Activated CD4-positive, alpha-beta T cell treated with anti-CD3 and anti-CD28 coated beads, Interleukin-2, amount 50 U/mL, for 4 hours (primary cell): ENCODE measurements around the gene CUBN.

Experiments
- DNase-seq, 2 experiments: peaks; one replicate each; pipeline ENCODE4 v3.0.0-alpha.2; 2020

CUBN gene

DNA sequence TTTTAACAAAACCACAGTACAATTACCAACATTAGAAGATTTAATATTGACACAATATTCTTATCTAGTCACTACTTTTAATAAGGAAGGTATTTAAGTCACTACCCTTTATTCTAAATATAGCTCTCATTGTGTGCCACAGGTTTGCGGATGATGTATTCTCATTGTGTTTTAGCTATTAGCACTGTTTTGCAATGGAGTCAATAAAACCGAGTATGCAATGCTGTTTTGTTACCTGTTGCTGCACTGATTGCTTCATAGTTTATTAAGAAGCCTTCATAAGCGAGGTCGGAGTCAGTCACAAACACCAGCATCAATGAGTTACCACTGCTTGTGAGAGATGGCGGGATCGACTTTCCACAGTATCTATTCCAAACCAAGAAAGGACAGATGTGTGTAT, 64.3 kb downstream of the CUBN start:
- DNase-seq: no peak

DNA sequence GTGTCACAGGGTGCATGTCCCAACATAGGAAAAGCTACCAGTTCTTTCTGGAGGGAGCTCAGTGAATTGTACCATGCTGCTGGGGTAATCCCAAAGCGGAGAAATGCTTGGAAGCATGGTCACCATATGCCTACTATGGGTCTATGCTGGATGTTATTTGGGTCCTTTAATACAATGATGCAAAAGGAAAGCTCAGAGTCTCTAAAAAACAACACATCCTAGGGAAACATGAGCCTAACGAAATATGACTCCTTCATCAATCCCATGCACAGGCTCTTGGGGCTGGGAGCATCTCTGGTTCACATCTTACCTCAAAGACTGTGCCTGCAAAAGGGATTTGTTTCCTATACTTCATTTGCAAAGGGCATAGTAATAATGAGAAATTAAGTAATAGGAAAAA, 65.2 kb downstream of the CUBN start:
- no peak for DNase-seq

DNA sequence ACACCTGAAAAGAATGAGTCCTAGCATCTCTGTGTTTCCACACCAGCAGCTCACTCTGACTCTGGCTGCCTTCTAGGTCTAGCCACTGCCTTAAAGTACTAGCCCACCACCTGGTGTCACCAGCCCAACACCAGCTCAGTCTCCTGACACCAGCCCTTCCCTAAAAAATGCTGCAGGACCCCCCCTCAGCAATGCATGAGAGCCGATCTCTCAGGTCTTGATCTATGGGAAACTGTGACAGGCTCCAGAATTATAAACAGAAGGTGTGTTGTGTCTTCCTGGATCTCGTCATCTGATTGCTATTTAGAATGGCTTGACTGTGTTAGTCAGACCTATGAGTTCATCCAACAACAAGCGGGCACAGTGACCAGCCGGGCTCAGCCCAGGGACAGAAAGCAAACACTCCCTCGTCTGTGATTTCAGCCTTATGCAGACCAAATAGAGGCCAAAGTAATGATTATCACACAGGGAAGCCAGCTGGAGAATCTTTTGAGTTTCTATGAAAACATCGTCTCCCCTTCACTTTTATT, 66.6 kb downstream of the CUBN start:
- DNase-seq: no peak

DNA sequence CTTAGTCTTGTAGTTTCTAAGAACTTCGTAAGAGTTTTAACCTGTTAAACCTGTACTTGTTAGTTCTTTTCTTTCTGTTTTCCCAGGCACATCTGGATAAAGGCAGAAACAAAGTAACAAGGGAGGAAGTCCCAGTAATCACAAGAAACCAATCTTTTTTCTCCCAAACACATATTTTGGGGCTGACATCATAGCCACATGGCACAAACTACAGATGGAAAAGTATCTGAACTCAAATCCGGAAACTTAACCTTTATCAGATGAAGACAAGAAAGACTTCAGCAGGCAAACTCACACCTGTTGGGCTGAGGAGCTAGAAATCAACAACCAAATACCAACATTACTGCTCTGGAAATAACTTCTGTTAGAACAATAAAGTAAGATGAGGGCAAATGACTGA, 67.1 kb downstream of the CUBN start:
- DNase-seq: no peak

DNA sequence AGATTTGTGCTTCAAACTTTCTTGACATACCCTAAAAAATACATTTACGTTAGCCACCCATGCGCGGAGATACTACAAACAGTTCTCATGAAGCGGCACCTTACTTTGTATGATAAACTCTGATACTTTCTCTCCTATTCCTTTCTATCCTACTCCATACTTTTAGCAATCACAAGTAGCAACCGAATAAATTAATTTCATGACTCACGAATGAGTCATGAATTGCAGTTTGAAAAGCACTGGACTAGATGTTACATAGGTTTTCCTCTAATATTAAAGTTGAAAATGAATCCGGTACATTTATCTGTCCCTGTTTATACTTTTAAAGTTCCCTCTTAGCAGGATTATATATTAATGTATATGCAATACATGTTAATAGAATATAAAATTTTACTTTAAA, 67.6 kb downstream of the CUBN start:
- DNase-seq: no peak

DNA sequence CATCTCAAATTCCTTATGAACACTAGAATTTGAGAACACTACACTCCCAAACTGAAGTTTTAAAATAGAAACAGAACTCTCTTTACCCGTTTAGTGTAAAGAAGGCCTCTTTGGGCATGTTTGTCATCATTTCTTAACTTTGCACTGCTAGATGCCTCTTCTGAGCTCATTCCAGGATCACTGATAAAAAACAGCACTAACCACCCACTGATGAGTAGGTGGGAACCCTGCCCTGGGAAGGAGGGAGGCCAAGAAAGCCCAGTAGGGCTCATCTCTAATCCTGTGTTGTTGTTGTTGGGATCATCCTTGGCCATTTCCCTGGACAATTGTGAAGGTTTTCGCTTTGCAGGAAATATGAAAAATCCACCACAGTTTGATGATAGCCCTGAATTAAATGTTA, 68.2 kb downstream of the CUBN start:
- DNase-seq: no peak

DNA sequence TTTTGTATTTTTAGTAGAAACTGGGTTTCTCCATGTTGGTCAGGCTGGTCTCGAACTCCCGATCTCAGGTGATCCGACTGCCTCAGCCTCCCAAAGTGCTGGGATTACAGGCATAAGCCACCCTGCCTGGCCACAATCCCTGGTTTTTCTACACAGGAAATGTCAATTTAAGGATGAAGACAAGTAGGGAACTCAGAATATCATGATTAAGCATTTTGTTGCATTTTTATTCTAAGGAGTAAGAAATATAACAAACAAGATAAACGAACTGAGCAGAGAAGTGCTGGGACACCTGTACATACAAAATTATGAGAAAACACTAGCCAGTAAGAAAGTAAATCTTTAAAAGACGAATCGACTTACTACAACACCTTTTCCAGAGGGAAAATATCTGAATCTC, 69.3 kb downstream of the CUBN start:
- DNase-seq: no peak

DNA sequence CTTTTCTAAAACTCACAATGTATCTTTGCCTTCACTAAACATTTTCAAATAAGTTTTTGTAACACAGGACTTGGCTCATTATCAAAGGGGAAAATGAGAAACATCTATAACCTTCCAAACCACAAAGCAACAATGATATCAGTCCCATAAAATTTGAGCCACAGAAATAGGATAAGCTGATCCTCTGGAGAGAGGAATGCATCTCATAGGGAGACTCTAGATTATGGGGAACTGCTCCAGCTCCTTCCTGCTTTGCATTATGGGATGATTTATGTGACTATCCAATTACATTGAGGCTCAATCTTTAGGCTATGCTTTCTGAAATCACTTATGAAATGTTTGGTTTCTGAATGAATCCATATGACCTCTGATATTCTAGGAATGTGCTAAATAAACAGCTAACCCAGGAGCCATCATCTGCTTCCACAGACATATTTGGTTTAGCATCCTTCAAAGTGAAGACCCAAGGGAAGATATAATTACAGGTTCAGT, 70.4 kb downstream of the CUBN start:
- no peak for DNase-seq

DNA sequence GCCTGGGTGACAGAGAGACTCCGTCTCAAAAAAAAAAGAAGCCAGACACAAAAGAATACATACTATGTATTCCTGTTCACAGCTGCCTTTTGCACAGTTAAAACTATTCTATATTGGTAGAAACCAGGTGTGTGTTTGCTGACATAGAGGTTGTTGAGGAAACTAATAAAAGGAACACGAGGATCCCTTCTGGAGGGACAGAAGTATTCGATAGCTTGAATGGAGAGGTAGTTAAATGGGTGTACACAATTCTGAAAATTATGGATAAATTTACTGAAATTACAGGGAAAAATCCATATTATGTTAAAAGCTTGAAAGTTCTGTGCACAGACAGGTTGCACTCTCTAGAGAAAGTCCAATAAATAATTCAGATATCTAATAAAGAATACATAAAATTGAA, 71.5 kb downstream of the CUBN start:
- no peak for DNase-seq

DNA sequence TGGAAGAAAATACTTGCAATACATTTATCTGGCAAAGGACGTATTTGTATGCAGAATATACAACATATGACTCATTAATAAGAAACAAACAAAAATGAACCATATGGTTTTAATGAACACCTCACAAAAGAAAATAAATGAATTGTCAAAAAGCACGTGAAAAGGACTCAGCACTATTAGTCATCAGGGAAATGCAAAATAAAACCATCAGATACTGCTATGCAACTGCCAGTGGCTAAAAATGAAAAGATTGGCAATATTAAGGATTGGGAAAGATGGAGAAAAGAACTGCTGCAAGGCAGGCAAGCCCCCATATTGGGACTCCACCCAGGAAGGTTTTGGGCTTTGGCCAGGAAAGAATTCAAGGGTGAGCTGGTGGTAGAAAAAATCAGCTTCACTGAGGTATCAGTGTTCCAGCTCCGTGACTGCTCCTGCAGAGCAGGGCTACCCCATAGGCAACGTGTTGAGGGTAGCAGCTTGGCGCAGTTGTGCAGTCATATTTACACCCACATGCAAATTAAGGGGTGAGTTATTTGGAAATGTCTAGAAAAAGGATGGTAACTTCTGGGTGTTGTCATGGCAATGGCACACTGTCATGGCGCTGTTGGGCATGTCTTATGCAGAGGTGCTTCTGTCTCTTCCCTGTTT, 72.7 kb downstream of the CUBN start:
- DNase-seq: no peak

DNA sequence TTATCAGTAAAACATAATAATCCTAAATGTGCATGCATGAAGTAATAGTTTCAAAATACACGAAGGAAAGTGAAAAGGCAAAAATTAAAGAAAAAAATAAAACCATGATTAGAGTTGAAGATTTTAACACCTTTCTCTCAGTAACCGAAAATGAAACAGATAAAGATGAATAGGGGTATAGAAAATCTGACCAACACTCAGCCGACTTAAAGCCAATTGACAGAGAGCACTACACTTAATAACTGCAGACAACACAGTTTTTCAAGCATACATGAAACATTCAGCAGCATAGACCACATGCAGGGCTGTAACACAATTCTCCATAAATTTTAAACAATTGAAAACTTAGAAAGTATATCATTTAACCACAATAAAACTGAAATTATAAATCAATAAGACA, 76.1 kb downstream of the CUBN start:
- DNase-seq: no peak

DNA sequence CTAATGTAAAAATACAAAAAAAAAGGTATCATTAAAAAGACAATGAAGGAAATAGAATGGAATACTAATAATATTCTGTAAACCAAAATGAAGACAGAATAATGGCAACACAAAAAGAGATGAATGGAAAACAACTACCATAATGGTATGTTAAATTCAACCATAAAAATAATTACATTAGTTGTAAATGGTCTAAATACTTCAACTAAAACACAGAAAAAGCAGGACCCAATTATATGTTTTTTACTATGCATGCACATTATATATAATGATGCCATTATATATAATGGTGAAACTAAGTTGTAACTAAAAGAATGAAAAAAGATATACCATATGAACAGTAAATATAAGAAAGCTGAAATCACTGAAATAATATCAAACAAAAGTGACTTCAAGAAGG, 76.5 kb downstream of the CUBN start:
- DNase-seq: no peak

DNA sequence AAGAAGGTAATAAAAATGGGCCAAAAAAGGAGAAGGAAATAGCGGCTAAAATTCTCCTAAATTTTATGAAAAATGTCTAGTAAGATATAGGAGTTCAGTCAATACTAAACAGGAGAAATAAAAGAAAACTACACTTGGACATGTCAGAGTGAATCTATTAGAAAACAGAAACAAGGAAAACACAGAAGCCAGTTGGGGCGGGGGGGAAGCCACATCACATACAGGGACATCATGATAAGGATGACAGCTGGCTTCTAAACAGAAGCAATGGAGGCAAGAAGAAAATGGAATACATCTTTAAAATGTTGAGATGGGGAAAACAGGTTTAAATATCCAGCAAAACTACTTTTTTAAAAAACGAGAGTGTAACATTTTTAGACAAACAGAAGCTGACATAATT, 77.8 kb downstream of the CUBN start:
- no peak for DNase-seq

DNA sequence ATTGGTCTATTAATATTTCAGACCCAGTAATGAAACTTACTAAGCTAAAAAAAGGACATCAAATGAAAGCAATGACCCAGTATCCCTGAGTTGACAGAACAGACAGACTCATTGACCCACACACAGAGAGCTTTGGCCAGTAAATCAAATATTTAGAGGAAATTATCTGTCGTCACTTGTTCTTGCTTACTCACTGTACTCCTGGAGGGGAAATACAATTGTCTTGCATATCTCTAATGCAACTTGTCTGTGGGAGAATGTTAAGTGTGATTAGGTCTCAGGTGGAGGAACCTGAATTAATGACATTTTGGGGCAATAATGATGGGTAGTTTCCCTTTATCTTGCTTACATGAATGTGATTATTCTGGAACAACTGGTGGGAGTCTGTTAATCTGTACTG, 80.4 kb downstream of the CUBN start:
- DNase-seq: no peak

DNA sequence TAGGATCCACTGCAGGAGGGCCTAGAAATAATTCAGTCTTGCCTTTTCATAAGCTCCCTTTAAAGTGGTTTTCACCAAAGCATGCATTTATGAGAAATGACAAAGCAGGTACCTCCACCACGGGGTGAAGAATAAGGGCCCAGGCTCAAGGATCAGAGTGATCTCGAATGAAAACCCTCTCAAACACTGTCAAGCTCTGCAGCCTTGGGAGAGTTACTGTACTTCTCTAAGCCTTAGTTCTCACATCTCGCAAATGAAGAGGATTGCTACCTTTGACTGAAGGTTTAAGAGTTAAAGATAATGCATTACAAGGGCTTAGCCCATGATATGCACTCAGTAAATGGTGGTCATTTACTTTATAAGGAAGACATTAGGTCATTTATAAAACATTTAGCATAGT, 81.7 kb downstream of the CUBN start:
- no peak for DNase-seq

DNA sequence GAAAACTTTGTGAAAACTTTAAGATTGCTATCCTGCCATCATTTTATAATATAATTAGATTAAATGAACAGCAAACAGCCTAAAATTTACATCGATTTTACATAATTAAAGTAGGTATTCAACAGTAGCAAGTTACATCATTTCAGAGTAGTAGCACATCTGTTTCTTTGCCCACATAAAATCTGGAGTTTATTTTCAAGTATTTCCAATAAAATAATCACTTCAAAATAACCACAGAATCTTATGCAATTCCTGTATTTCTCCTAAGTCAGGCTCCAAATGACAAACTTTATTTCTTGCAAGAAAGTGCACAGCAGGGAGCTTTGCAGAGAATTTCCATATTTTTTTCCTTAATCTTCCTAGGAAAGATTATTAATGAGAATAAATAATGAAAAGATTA, 82.6 kb downstream of the CUBN start:
- DNase-seq: no peak

DNA sequence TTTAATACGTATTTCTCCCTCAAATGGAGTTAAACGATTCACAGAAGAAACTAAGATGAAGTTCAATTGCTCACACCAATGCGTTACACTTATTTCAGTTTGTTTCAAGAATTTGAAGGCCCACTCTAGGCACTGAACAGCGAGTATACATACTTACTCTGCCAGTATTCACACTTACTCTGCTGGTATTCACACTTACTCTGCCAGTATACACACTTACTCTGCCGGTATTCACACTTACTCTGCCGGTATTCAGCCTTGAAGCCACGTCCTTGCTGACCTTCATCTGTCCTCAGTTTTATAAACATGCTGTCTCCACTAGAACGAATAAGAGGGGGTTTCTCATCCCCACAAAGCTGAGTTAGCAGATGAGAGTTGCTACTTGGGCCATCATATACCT, 86.0 kb downstream of the CUBN start:
- no peak for DNase-seq

DNA sequence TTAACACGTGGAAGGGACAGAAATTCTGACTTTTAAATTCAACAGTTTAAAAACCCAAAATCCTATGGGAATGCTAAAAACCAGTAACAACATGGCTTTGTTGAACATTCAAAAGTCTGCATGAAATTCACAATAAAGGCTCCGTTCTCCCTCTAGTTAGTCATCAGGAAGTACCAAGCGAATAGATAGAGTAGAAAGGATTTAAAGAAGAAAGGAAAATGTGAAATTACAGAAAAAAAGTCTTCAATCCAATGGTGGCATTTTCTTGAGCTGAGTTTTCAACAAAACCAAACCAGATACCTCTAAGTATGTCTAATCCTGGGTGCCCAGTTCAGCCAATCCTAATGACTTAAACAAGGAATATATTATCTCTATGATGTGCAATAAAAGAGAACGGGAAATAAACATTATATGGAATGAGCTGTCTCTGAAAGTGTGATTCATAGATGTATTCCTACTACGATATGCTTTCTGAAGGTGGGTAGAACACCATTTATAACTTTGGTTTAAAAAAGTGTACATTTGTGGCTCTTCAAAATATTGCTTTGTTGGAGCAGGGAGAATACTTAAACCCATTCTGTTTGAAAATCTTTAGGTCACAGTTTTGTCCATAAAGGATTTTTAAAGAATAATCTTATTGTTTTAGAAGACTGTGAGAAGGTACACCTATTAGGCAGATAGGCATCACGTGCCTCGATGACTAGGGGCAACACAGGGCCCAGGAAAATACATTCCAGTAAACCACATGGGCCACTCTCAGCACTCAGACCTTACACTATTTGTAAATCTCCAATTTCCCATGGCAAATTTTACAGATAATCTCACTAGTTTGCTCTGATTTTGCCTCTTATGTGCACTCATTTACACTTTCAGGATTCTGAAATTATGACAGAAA, 87.7 kb downstream of the CUBN start:
- DNase-seq: no peak

DNA sequence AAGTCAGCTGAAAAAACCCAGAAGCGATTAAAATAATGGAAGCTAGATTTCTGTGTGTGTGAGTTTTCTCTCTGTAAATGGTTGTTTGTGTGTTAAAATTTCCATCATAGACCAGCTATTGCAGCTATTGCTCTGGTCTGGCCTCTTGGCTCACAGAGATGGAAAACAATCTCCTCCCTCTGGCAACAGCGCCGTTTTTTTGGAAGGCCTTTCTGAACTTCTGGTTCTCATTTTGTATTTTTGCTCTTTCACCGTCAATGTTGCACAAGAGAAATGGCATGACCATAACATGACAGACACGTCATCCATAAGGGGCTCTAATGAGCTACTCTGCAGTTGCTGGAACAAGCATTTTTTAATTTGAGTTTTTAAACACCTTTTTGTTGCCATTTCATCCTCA, 91.0 kb downstream of the CUBN start:
- no peak for DNase-seq

DNA sequence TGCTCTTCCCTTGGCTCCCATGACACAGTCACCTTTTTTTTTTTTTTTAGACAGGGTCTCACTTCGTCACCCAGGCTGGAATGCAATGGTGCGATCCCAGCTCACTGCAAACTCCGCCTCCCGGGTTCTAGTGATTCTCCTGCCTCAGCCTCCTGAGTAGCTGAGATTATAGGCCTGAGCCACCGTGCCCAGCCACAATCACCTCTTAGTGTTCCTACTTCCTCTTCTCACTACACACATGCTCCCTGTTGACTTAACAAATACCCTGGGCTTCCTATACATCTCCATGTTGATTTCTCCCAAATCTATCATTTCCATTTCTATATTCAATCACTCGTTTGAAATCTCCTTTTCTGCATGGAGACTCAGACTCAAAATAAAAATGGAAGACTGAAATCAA, 91.7 kb downstream of the CUBN start:
- no peak for DNase-seq

DNA sequence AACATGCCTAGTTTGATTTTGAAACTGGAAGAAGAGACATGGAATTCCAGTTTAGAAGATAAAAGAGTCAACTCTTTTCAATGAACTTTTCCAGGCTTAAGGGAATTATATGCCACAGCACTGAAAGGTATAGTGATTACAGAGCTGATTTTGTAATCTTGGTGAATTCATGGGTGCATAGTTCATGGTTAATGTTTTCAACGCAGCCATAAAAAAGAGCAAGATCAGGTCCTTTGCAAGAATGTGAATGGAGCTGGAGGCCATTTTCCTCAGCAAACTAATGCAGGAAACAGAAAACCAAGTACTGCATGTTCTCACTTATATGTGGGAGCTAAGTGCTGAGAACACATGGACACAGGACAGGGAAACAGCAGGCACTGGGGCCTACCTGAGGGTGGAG, 94.2 kb downstream of the CUBN start:
- DNase-seq: no peak

DNA sequence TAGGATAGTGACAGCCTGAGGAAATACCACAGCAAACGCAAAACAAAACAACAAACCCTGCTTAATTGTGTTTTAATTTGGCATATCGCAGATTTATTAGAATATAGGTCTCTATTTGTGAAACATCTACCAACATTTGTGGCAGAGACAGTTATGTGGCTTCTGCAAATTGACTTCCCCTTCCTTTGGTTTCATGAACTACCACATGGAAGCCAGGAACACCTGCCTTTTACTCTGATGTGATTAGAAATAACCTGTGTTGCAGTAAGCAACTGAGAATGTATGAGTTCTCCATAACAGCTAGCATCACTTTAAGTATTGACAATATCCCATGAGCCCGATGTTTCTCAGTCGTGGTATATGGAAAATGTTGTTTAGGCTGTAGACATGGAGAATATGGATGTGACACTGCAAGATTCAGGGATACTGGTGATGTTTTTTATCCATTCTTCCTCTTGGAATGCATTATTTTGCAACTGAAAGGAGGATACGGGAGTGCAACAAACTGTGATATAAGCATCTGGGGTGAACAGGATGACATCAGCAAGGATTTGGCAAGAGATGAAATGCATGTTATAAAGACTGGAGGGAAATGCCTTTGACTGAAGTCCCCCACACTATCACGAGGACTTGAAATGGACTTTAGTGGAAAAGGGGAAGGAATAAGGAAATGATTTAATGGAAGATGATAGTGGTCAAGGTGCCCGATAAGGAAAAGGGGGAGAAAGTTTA, 95.9 kb downstream of the CUBN start:
- no peak for DNase-seq
